H7 (cell line): ENCODE measurements around the gene BRI3. TPM values are rescaled to one million over a fixed set of nuclear protein-coding genes. Genes with fewer than 3 reads are reported as not detected.
A peak's percentile ranks its signal among the peaks of the same experiment; 100 is the strongest.
"Not testable (repeated sequence)": the region's sequence is repeated elsewhere in the genome, so short reads cannot be mapped to it uniquely, and the experiment has no call there.

Source experiments
- DNase-seq: peaks from one replicate; pipeline ENCODE4 v3.0.0; 2012
- H3K27me3 ChIP-seq: 2 replicates; pipeline ENCODE4 v1.6.0; 2011; ENCODE audit warnings: mild to moderate bottlenecking, low read length; ENCODE audit not compliant: control insufficient read depth, insufficient read depth
- H3K36me3 ChIP-seq: replicated peaks from 2 replicates; pipeline ENCODE4 v1.5.1; 2011; ENCODE audit warnings: low read length; ENCODE audit not compliant: control insufficient read depth, insufficient read depth
- H3K4me3 ChIP-seq: 2 replicates; pipeline ENCODE4 v1.5.1; 2011; ENCODE audit warnings: low read depth, mild to moderate bottlenecking, control low read depth, low read length, moderate library complexity; ENCODE audit not compliant: insufficient read depth
- total RNA-seq: library from RNA; depleted of rRNA; stranded (reverse); fragments of >200 nt; shearing (Covaris generic); gene quantifications from 2 replicates; pipeline ENCODE4 v1.2.3, GENCODE V29; 2014

The BRI3 gene
- total RNA-seq, 1 experiment from 2014 or later: 32.8 TPM

DNA sequence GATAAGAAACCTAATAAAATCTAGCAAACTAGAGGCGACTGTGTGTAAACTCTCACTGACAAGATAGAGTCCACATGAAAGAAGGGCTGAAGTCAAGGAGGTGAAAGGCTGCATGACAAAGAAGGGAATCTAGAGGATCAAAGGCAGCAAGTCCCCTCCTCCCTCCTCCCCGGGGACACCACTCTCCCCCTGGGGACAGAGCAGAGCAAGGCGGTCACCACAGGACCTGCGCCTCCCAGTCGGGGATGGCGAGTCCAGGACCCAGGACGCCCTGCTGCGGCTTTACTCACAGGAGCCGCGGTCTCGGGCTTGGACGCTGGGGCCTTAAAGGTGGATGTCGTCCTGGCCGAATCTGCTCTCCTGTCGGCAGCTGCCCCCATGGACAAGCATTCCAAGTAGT, 22.4 kb downstream of the BRI3 start:
- Histone ChIP-seq H3K4me3 (no peak overlapping the region), H3K27me3 (no peaks in the 10 kb centered on the region), H3K36me3 (peaks cover 21% of the 10 kb centered on the region)
- DNase-seq: peak; percentile 85

DNA sequence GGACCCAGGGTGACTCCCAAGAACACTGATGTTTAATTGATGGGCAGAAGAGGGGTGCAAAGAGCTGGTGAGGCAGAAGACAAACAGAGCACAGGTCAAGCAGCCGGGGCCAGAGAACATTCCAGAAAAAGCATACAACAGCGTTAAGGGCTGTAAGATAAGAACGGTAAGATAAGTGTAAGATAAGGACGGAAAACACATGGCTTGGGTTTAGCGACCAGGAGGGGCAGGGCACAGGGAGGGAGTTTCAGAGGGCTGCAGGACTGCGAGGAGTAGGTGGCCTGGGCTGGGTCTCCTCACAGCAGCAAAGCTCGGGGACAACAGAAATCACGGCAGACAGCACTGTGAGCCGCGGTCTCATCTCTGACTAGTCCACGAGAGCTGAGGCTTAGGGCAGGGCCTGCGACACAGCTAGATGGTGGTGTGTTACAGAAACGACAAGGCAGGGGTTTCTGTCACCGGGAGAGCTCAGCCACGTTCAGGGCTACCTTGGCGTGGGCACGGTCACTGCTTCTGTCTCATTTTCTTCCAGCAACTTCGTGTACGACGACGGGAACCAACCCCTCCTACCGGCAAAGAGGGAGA, 24.6 kb downstream of the BRI3 start:
- no peak for DNase-seq
- H3K36me3 ChIP-seq: peaks cover 20% of the 10 kb centered on the region
- no peak overlapping the region for H3K4me3 ChIP-seq
- H3K27me3 ChIP-seq: no peaks in the 10 kb centered on the region

DNA sequence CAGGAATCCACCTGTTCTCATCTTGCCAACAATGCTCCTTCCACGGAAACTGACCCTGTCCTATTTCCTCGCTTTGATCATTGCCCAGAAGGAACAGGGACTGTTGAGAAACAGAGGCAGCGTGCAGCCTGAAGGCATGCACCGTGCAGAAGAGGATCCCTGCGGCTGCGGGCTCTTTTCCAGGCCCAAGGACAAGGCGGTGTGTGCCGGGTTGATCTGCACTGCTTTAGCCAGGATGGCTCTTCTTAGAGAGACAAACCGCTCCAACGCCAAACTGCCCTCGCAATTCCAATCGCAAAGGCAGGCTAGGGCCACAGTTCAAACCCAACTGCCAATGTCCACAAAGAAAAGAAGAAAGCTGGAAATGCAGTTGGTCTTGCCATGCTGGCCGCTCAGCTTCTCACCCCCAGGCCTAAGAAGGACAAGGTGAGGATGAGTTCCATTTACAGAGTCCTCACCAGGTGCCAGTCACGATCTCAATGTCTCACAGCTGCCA, 26.5 kb downstream of the BRI3 start:
- H3K27me3 ChIP-seq: no peaks in the 10 kb centered on the region
- no peak overlapping the region for H3K4me3 ChIP-seq
- DNase-seq: no peak
- peaks cover 15% of the 10 kb centered on the region for H3K36me3 ChIP-seq

GRCh38 chr7:98309566-98309965, 28.1 kb downstream of the BRI3 start:
- H3K36me3 ChIP-seq: peaks cover 14% of the 10 kb centered on the region
- DNase-seq: no peak
- H3K27me3 ChIP-seq: no peaks in the 10 kb centered on the region
- no peak overlapping the region for H3K4me3 ChIP-seq

- DNase-seq: no peak
- peaks cover 9% of the 10 kb centered on the region for H3K36me3 ChIP-seq
- no peaks in the 10 kb centered on the region for H3K27me3 ChIP-seq
- no peak overlapping the region for H3K4me3 ChIP-seq
Measured at GRCh38 chr7:98312201-98312600, 30.7 kb downstream of the BRI3 start.

DNA sequence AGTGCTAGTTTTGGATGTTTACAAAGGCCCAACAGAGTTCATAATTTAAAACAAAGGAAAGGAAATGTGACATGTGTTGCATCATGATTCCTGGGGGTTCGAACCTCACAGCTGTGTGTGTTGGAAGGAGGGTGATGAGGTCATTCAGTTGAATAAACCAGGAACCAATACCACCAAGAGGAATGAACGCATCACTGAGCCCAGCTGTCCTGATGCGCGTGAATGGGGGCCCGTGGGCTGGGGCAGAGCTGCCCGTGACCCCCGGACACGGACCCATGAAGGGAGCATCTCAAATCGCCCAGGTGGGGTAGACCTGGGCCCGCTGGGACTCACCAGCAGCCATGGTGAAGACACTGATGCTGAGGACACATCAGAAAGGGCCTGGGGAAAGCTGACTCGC, 33.0 kb downstream of the BRI3 start:
- Histone ChIP-seq H3K36me3 (peaks cover 3% of the 10 kb centered on the region), H3K27me3 (no peaks in the 10 kb centered on the region), H3K4me3 (no peak overlapping the region)
- DNase-seq: no peak

GRCh38 chr7:98315318-98315993, 34.0 kb downstream of the BRI3 start:
- DNase-seq: no peak
- Histone ChIP-seq H3K36me3 (peaks cover 3% of the 10 kb centered on the region), H3K27me3 (no peaks in the 10 kb centered on the region), H3K4me3 (no peak overlapping the region)

GRCh38 chr7:98315994-98316527, 34.6 kb downstream of the BRI3 start:
- DNase-seq, H3K36me3 ChIP-seq: not testable (repeated sequence)

GRCh38 chr7:98317366-98318040, 36.0 kb downstream of the BRI3 start:
- H3K36me3 ChIP-seq: peaks cover 3% of the 10 kb centered on the region
- no peak for DNase-seq
- no peaks in the 10 kb centered on the region for H3K27me3 ChIP-seq
- no peak overlapping the region for H3K4me3 ChIP-seq

More at GRCh38 chr7:98315994-98316527, 34.6 kb downstream of the BRI3 start:
- H3K4me3 ChIP-seq, H3K27me3 ChIP-seq: not testable (repeated sequence)

GRCh38 chr7:98319176-98319575, 37.7 kb downstream of the BRI3 start:
- Histone ChIP-seq H3K4me3 (no peak overlapping the region), H3K27me3 (no peaks in the 10 kb centered on the region), H3K36me3 (peaks cover 2% of the 10 kb centered on the region)
- no peak for DNase-seq

DNA sequence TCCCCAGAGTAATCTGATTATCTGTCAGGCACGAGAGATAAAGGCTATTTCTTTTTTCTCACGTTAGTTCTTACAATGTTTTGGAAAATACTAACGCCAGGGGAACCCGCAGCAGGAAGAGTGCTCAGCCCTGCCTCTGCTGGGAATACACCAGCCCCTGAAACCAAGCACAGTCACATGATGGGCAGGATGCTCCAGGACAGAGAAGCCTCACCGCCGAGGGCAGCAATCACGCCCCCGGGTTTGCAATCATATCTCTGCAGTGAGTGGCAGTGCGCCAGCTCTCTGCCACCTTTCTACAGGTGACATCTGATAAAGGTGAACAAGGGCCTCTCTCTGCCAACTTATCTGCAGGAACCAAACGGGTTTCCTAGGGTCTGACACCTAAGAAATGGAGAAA, 39.8 kb downstream of the BRI3 start:
- no peak overlapping the region for H3K4me3 ChIP-seq
- DNase-seq: no peak

GRCh38 chr7:98322331-98323270, 41.1 kb downstream of the BRI3 start:
- DNase-seq: no peak
- Histone ChIP-seq H3K4me3 (no peak overlapping the region), H3K36me3 (no peaks in the 10 kb centered on the region), H3K27me3 (no peaks in the 10 kb centered on the region)

More for the DNA sequence above, 39.8 kb downstream of the BRI3 start:
- H3K36me3 ChIP-seq: no peaks in the 10 kb centered on the region; the same call in 1 of the 2 replicates
- no peaks in the 10 kb centered on the region for H3K27me3 ChIP-seq

- Histone ChIP-seq H3K4me3 (no peak overlapping the region), H3K36me3 (no peaks in the 10 kb centered on the region), H3K27me3 (no peaks in the 10 kb centered on the region)
- peak; percentile 84 for DNase-seq
Measured at GRCh38 chr7:98323597-98324322, 42.3 kb downstream of the BRI3 start.
